Measurements from ENCODE around the gene SLBP.
A peak's percentile ranks its signal among the peaks of the same experiment; 100 is the strongest.

The SLBP gene

DNA sequence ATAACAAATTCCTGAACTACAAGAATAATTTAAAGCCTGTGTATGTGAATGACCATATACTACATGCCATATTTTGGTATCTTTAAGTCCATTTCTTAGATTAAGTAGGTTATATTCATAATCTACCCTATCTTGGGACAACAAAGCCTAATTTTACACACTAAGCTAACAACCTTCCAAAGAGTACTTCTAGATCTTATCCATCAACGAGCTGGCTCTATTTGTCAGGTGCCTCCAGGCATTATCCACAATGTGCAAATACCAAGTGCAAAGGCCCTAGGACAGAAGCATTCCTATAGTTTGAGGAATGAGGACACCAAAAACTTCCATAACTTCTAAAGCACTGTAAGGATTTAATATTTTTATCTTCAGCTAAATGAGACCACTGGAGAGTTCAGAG lies 3.5 kb downstream of the SLBP start:
- Histone ChIP-seq H3K27me3 (ENCODE audit: low read length) (no peaks in the 10 kb centered on the region), H3K36me3 (ENCODE audit: low read length) (peaks cover 31% of the 10 kb centered on the region), H2AFZ (ENCODE audit: low read depth, low read length, severe bottlenecking) (no peak overlapping the region), H4K20me1 (ENCODE audit: low read depth, low read length) (peaks cover 41% of the 10 kb centered on the region), H3K4me2 (ENCODE audit: low read depth, low read length, poor library complexity, severe bottlenecking) (peak overlapping the region; percentile 71), H3K9me3 (ENCODE audit: insufficient read depth, low read length) (no peaks in the 10 kb centered on the region), H3K27ac (ENCODE audit: low read depth, low read length) (peak overlapping the region; percentile 34; the same call in 1 of the 2 replicates), H3K9ac (ENCODE audit: low read length) (peak overlapping the region; percentile 92), H3K4me3 (ENCODE audit: insufficient read depth, low read length, poor library complexity, severe bottlenecking) (peak overlapping the region; percentile 18), H3F3A (ENCODE audit: insufficient read depth) (peaks cover 16% of the 10 kb centered on the region), H3K79me2 (ENCODE audit: insufficient read depth, low read length) (peaks cover 88% of the 10 kb centered on the region), H3K9me2 (replicated peaks; ENCODE audit: insufficient read depth, low read length) (no peaks in the 10 kb centered on the region)
- TF ChIP-seq EZH2phosphoT487 (conservative IDR thresholded peaks at IDR 0.05; ENCODE audit: low read length): no peak
- TF ChIP-seq, protein P1, sequence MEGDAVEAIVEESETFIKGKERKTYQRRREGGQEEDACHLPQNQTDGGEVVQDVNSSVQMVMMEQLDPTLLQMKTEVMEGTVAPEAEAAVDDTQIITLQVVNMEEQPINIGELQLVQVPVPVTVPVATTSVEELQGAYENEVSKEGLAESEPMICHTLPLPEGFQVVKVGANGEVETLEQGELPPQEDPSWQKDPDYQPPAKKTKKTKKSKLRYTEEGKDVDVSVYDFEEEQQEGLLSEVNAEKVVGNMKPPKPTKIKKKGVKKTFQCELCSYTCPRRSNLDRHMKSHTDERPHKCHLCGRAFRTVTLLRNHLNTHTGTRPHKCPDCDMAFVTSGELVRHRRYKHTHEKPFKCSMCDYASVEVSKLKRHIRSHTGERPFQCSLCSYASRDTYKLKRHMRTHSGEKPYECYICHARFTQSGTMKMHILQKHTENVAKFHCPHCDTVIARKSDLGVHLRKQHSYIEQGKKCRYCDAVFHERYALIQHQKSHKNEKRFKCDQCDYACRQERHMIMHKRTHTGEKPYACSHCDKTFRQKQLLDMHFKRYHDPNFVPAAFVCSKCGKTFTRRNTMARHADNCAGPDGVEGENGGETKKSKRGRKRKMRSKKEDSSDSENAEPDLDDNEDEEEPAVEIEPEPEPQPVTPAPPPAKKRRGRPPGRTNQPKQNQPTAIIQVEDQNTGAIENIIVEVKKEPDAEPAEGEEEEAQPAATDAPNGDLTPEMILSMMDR (IDR thresholded peaks at IDR 0.05; ENCODE audit: insufficient read depth, low read length, poor library complexity, severe bottlenecking): no peak

DNA sequence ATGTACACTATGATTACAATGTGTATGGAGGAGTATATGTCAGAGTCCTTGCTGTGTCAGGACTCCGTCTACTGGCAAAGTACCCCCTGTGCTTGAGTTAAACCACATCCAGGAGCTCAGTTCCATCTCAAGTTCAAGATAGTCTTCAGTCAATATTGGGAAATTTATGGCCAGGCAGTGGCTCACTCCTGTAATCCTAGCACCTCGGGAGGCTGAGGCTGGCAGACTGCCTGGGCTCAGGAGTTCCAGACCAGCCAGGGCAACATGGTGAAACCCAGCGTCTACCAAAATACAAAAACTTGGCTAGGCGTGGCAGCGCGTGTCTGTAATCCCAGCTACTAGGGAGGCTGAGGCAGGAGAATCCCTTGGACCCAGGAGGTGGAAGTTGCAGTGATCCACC lies 5.8 kb downstream of the SLBP start:
- Histone ChIP-seq H3K9me3 (ENCODE audit: insufficient read depth, low read length) (no peaks in the 10 kb centered on the region), H3K79me2 (ENCODE audit: insufficient read depth, low read length) (peaks cover 96% of the 10 kb centered on the region), H3K4me2 (ENCODE audit: low read depth, low read length, poor library complexity, severe bottlenecking) (no peak overlapping the region), H3K4me3 (ENCODE audit: insufficient read depth, low read length, poor library complexity, severe bottlenecking) (no peak overlapping the region), H3K27me3 (ENCODE audit: low read length) (no peaks in the 10 kb centered on the region), H3K9ac (ENCODE audit: low read length) (no peak overlapping the region), H3K9me2 (replicated peaks; ENCODE audit: insufficient read depth, low read length) (no peaks in the 10 kb centered on the region), H4K20me1 (ENCODE audit: low read depth, low read length) (peaks cover 57% of the 10 kb centered on the region), H3F3A (ENCODE audit: insufficient read depth) (peaks cover 21% of the 10 kb centered on the region), H2AFZ (ENCODE audit: low read depth, low read length, severe bottlenecking) (no peak overlapping the region), H3K27ac (ENCODE audit: low read depth, low read length) (no peak overlapping the region), H3K36me3 (ENCODE audit: low read length) (peaks cover 46% of the 10 kb centered on the region)
- TF ChIP-seq EZH2phosphoT487 (conservative IDR thresholded peaks at IDR 0.05; ENCODE audit: low read length): no peak
- TF ChIP-seq, protein P1 (IDR thresholded peaks at IDR 0.05; ENCODE audit: insufficient read depth, low read length, poor library complexity, severe bottlenecking): no peak

DNA sequence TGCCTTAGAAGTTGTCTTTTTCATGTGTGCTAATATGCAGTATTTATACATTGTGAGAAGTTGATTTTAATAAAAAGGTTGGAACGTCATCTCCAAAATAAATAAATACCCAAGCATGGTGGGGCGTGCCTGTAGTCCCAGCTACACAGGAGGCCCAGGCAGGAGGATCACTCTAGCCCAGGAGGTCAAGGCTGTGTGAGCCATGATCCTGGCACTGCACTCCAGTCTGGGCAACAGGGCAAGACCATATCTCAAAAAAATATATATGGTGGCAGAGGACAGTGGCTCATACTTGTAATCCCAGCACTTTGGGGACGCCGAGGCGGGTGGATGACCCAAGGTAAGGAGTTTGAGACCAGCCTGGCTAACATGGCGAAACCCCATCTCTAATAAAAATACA lies 6.4 kb downstream of the SLBP start:
- Histone ChIP-seq H3K9me3 (ENCODE audit: insufficient read depth, low read length) (no peaks in the 10 kb centered on the region), H2AFZ (ENCODE audit: low read depth, low read length, severe bottlenecking) (no peak overlapping the region), H3K27ac (ENCODE audit: low read depth, low read length) (no peak overlapping the region), H3F3A (ENCODE audit: insufficient read depth) (peaks cover 24% of the 10 kb centered on the region), H3K79me2 (ENCODE audit: insufficient read depth, low read length) (peaks cover 96% of the 10 kb centered on the region), H3K9me2 (replicated peaks; ENCODE audit: insufficient read depth, low read length) (no peaks in the 10 kb centered on the region), H3K9ac (ENCODE audit: low read length) (no peak overlapping the region), H4K20me1 (ENCODE audit: low read depth, low read length) (peaks cover 59% of the 10 kb centered on the region), H3K4me2 (ENCODE audit: low read depth, low read length, poor library complexity, severe bottlenecking) (no peak overlapping the region), H3K4me3 (ENCODE audit: insufficient read depth, low read length, poor library complexity, severe bottlenecking) (no peak overlapping the region), H3K27me3 (ENCODE audit: low read length) (no peaks in the 10 kb centered on the region), H3K36me3 (ENCODE audit: low read length) (peaks cover 49% of the 10 kb centered on the region)
- TF ChIP-seq, protein P1 (IDR thresholded peaks at IDR 0.05; ENCODE audit: insufficient read depth, low read length, poor library complexity, severe bottlenecking): no peak
- TF ChIP-seq EZH2phosphoT487 (conservative IDR thresholded peaks at IDR 0.05; ENCODE audit: low read length): no peak
